C1 segment of cervical spinal cord (tissue), 14 donors: Measurements from ENCODE around the gene SH3D21.
A peak's percentile ranks its signal among the peaks of the same experiment; 100 is the strongest.

Experiments
- DNase-seq, 14 donors: peaks; one replicate each; lab custom pipeline; 2025; lab: John Stamatoyannopoulos, UW

SH3D21 gene

DNA sequence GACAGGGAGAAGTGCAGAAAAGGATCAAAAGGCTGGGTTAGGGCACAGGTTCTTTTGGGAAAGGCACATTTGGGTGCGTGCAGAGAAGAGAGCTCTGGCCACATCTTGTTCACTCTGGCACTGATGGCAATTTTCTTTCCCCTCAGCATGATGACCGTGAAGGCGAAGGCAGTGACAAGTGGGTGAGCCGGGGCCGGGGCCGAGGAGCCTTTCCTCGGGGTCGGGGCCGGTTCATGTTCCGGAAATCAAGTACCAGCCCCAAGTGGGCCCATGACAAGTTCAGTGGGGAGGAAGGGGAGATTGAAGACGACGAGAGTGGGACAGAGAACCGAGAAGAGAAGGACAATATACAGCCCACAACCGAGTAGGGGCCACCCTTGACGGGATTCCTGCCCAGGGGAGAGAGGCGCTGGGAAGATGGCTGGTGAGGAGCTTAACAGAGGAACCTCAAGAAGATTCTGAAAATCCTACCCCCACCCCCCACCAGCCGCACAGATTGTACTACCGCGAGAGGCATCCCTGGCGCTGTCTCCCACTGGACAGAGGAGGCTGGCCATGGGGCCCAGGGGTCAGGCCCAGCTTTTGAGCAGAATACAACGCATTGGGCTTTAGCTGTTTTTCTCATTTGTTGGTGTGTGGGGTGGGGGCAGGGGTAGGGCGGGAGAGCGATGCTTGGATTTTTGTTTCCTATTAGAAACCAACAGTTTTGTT, 2.4 kb upstream of the SH3D21 start:
- DNase-seq: no peak

DNA sequence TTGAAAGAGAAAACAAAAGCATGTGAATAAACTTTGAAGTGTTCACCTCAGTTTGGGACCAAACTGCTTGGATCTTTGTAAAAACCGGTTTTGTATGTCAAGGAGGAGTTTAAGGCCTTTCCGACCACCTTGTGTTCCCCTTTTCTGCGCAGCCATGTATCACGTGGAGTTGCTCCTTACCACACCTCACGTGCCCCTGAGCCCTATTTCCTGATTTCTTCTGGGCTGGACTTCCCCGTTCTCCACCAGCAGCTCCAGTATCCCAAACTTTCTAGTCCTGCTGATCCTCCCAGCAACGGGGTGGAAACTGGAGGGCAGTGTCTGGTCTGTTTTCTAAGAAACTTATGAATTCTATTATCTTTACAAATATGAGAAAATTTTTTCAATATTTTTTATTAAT, 1.6 kb upstream of the SH3D21 start:
- peak in 2 of 14 donors; percentile 10 for DNase-seq

DNA sequence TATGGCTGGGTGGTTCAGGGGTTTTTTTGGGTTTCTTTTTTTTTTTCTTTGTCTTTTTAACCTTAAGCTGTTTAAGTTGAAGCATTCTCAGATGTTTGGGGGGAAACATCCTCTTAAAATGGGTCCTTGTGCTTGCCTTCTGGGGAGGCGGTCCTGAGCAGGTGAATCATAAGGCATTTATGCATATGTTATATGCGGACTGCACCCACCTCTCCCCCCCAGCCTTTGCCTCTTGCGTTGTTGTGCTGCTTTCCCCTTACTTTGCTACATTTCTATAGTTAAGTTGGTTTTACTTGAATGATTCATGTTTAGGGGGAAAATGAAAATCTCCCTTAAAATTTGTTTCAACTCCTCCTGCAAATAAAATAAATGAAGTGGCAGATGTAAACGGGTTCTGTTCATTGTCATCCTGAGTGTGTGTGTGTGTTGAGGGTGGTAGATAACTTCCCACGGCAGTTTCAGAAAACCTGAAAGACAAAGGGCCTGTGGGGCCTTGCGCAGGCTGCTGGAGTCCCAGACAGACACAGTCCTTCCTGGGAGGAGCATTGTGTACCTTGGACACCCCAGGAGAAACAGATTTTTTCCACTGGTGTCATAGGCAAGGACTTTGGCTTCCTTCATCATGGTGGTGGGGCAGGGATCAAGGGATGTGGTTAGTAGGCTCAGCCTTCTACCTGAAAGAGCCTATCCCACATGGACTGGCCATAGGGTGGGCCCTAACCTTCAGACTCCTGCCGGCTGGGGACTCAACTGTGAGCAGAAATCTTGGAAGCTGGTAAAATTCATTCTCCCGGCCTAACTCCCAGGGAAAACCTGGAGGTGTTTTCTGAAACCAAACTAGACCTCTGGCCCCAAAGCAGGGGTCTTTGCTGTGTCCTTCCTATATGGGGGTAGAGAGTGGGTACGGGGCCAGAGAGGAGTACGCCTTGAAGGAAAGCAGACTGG, 926 bp upstream of the SH3D21 start:
- DNase-seq: no peak

DNA sequence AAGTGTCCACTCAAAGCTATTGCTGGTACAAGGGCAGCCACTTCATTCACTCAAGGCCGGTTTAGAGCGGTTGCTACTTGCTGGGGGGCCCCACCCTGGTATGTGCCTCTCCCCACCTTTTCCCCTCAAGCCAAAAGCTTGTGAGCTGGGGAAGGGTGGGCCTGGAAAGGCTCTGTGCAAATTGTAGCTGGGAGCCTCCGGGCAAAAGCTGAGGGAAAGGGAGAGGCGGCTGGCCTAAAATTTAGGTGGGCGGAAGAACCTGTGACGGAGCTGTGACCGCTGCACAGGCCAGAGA, 306 bp upstream of the SH3D21 start:
- DNase-seq: no peak

DNA sequence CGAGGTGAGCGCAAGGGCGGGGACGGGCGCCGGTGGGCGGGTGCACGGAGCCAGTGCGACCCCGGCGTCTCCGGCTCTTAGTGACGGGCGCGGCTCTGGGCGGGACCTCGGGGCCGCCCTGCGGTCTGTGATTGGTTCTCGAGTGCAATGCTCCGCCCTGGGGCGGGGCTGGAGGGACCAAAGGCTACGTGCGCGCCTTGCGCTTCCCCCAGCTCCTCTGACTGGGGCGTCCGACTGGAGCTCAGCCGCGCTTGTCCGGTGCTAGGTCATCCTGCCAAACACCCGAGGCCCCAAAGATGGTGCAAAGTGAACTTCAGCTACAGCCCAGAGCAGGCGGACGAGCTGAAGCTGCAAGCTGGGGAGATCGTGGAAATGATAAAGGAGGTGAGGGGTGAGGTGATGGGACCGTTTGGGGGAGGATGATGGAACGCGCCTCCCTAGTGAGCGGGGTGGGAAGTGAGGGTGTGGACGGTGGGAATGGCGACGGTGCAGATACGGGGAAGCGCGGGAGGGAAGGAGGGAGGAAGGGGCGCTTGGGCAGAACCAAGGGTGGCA, 811 bp downstream of the SH3D21 start:
- peak in 13 of 14 donors; percentile 27 to 90 (median 57) for DNase-seq

DNA sequence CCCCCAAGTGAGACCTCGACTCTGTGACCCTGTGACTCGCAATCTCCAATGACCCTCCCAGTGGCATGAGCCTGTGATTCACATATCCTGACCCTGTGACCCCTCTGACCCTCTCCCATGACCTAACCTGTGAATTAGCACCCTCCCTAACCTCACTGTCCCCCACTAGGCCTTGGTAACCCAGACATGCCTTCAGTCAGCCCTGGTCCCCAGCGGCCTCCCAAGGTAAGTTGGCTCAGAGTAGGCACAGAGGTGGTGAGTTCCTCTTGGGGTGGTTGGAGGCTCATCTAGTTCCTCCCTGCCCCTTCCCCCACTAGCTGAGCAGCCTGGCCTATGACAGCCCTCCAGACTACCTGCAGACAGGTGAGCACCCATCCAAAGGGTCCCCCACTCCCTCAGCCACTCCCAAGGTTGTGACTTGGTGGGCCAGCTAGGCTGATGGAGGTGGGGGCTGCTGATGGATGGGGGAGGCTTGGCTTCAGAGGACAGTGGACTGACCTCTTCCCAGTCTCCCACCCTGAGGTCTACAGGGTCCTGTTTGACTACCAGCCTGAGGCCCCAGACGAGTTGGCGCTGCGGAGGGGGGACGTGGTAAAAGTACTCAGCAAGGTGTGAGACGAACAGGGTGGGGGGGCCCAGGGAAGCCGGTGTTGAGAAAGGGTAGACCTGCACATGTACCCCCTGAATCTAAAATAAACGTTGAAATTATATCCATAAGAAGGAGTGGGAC, 1.6 kb downstream of the SH3D21 start:
- DNase-seq: no peak

DNA sequence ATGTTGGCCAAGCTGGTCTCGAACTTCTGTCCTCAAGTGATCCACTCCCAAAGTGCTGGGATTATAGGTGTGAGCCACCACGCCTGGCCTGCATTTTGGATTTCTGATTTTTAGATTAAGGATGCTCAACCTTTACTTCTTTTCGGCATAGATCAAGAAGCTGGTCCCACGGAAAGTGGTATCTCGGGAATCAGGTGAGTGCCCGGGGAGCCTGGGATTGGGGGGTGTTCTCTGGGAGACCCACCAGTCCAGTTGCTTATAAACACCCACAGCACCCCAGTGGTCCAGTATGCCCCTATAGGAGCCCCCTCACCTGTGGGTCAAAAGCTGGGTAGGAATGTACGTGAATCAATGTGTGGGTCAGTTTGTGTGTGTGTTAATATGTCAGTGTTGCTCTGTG, 3.2 kb downstream of the SH3D21 start:
- DNase-seq: no peak

DNA sequence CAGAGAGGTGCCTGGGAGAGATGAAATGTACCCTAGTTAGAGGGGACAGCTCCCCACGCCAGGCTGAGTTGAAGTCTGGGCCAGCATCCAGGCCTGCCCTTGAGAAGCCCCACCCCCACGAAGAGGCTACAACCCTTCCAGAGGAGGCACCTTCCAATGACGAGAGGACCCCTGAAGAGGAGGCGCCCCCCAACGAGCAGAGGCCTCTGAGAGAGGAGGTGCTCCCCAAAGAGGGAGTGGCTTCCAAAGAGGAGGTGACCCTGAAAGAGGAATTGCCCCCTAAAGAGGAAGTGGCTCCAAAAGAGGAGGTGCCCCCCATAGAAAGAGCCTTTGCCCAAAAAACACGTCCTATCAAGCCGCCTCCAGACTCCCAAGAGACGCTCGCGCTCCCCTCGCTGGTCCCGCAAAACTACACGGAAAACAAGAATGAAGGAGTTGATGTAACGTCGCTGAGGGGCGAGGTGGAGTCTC, 14.2 kb downstream of the SH3D21 start:
- DNase-seq: no peak

DNA sequence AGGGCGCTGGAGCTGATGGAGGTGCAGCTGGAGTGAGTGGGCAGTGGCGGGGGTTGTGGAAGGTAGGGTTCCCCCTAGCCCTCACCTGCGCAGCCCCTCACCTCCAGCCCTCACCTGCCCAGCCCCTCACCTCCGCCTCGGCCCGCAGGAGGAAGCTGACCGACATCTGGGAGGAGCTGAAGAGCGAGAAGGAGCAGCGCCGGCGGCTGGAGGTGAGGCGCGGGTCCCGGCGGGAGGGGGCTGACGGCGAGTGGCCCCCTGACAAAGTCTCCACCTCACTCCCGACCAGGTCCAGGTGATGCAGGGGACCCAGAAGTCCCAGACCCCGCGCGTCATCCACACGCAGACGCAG, 14.6 kb downstream of the SH3D21 start:
- DNase-seq: no peak

DNA sequence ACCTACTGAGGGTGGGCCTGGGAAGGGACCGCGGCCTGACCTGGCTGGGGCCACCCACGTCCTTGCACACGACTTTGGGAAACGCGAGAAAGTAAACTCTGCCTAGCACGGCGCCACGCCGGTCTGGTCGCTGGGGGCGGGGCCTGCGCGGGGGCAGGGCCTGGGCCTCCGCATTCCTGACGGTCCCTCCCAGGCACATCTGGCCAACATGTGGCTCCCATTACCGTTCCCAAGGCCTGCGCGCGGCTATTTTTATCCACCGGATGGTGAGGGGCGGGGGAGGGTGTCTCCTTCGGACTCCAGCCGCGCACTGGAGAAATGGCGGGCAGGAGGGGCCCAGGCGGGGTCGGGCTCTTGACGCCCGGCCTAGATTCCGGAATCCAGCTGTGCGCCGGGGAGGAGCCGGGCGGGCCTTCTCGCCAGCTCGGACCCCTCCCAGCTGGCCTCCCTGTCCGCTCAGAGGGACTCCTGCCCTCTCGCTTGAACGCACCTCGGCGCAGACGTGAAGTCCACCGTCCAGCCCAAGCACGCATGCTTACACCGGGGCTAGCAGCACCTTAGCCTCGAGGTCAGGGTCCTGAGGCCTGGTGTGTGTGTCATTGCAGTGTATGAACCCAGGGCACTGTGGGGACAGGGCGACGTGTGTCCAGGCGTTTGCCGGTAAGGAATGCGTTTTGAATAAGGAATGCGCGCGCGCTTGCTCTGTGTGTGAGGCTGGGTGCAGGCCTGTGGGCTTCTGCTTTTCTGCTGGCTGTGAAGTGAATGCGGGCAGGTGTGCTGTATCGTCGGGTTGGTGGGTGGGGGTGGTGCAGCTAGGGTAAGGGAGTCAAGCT, 15.2 kb downstream of the SH3D21 start:
- peak in 1 of 14 donors; percentile 11 for DNase-seq

DNA sequence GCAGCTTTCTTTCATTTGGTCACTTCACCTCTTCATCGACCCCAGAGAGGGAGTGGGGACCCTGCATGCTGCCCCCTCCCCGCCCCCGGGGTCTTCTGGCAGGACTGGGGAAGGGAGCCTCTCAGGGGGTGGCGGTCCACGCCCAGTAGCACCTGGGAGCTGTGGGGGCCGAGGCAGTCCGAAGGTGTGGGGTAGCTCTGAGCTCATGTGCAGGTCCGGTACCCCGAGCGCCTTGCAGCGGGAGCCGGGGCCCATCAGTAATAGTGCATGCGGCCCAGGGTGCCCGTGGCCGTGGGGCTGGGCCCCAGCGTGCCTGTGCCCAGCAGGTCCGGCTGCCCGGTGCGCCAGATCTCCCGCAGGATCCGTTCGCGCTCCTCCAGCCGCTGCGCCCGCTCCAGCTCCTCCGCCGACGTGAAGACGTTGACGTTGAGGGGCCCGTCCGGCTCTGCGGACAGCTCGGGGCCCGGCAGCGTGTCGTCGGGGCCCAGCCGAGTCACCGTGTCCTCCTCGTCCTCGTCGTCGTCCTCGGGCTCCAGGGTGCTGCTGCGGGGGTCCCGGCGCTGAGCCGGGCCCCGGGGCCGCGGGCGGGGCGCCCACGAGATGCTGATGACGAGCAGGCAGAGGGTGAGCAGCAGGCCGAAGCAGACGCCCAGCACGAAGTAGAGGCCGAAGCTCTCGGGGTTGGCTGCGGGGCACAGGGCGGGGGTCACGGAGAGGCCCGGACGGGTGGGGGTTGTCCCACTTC, 16.0 kb downstream of the SH3D21 start:
- no peak for DNase-seq

DNA sequence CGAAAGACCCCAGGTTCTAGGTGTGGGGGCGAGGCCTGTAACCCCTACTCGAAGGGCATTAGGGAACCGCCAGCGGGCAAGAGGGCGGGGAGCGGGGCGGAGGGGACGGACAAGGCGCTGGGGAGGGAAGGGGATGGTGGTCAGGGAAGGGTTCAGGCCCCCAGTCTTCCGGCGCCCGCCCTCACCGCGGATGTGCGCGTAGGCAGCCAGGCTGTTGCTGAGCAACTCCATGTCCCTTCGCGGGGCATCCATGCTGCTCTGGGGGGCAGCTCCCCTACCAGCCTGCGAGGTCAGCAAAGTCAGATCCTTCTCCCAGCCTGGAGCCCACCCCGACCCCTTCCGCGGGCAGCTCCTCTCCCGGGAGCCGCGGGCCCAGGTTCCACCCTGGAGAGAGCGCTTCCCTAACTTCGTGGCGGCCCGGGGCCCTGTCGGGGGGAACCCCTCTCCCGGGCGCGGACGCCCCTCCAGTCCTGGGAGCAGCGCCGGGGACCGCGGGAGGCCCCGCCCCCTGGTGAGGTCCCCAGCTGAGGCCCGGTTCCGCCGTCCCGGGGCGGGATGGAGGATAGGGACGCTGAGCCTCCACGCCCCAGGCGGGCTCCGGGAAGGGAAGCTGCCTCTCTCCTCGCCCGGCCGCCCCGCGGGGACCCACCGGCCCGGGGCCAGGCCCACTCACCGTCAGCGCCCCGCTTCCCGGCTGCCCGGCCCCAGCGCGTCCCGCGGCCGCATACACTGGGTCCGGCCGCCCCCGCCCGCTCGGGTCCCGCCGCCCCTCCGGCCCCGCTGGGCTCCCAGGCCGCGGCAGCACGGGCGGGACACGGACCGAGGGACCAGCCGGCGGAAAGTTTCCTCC, 16.8 kb downstream of the SH3D21 start:
- peak in 3 of 14 donors; percentile 49 to 66 (median 59) for DNase-seq

DNA sequence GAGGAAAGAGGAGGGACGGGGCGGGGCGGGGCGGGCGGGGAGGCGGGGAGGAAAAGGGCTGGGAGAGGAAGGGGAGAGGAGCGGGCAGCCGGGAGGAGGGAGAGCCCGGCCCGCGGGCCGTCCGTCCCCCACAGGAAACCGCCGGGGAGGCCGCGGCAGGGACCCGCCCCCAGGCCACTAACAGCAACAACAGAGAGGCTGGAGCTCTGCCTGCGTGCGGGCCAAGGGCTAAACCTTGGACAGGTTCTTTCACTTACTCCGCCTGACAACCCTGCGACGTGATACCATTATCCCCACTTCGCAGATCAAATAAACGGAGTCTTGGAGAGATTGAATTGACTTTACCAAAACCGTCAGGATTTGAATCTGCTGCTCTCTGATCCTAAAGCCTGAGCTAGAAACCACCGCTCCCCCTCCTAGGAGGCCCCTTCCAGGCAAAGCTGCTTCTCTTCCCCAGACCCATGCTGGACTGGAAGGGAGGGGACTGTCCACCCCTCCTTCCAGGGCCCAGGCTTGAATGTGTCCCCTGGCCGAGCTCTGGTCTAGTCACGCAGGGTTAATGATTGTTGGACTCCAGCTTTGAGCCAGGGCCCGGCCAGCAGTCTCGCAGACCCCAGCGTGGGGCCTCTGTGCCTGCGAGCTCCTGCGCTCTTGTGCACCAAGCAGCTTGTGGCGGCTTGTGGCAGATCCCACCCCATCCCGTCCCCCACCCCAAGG, 17.6 kb downstream of the SH3D21 start, which contains the start of gene EVA1B:
EVA1B (minus strand) TSS at position 10 of the 717 bp plus-strand sequence. CDS start 608 bp downstream, outside the sequence.
- DNase-seq: peak in 8 of 14 donors; percentile 19 to 66 (median 36)

DNA sequence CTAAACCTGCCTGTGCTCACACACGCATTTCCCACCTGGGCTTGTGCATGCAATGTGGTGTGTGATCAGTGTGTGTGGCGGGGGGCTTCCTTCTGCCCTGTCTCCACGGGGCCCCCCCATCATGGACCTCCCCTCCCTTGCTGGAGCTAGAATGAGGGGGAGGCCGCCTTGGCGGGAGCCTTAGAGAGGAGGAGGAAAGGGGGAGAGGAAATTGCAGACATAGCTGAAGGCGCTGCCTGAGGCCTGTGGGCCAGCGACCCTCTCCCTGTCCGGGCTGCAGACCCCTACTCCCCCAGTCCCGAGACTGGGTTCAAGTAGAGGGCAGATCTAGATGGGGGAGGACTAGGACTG, 18.2 kb downstream of the SH3D21 start:
- no peak for DNase-seq

DNA sequence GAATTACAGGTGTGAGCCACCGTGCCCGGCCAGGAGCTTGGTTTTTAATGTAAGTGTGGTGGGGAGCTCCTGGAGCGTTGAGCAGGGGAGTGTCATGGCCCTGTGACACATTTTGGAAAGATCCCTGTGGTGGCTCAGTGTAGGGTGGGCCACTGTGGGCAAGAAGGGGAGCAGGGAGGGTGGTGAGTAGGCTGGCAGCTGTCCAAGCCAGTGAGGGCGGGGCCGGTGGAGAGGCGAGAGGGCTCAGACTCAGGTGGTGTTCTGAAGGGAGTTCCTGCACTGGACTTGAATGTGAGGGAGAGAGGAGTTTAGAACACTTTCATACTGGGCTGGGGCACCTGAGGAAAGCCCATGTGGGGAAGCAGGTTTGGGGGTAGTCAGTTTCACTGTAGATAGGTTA, 20.3 kb downstream of the SH3D21 start:
- DNase-seq: no peak

DNA sequence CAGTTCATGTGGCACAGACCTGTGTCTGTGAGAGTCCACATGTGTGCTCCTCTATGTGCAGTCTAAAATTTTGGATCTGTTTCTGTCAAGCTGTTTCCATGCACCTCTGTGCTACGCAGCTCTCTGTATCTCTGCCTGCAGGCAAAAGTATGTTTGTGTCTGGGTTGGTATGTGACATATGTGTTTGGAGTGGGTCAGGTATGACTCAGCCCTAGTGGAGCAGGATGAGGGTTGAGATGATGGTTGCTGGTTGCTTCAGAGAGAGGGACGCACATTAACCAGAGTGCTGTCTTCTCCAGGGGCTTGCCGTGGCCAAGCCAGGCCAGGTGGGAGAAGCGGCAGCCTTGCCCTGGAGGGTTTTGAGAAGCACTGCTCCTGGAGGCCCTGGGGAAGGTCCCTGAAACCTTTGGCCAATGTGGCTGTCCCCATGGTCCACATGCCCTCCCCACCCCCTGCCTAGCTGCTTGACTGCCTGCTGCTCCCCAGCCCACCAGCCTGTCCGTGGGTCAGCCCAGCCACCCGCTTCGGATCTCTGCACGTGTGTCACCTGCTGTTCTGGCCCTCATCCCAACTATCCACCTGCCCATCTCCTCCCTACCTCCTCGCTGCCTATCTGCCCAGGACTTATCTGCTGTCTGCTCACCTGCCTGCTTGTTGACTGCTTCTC, 21.4 kb downstream of the SH3D21 start:
- DNase-seq: no peak

DNA sequence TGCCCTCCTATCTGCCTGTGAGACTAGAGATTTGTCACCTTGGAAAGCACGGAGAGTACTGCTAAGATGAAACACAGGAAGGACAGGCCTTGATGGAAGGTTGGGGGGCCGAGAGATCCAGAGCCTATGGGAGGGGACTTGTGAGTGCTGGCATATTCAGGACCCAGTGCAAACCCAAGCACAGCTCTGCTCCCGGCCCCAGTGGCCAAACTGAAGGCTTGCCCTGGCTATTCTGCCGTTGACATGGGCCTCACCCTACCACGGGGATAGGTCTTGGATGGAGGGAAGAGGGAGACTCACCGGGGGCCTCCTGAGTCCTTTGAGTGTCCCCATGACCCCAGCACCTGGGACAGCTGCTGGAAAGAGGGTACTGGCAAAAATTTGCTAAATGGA, 21.9 kb downstream of the SH3D21 start:
- DNase-seq: no peak

DNA sequence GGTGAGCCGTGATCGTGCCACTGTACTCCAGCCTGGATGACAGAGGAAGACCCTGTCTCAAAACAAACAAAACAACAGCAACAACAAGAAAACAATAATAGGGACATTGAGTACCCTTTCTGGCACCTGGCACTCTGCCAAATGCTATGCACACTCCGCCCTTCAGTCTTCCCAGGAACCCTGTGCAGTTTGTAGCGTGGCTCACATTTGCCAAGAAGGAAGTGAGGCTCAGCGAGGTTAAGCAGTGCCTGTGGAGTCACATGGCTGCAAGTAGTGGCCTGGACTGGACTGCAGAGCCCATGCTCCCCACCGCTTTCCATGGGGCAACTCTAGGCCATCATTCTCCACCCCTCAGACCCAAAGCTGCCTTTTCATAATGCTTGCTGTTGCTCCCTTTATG, 22.5 kb downstream of the SH3D21 start:
- DNase-seq: no peak
